SU-DHL-6 (cell line): Measurements from ENCODE around the gene CCL1.

Experiments
- EZH2phosphoT487 ChIP-seq: fragments of 200-600 bp; sonication (generic), shearing (Covaris generic); conservative IDR thresholded peaks from 2 replicates; pipeline ENCODE4 v1.6.1; 2018; ENCODE audit warnings: mild to moderate bottlenecking, antibody characterized with exemption, low read length, moderate library complexity, mixed read lengths
- TF ChIP-seq, protein P1 (sequence below): fragments of 200-600 bp; sonication (generic); IDR thresholded peaks from one replicate; pipeline ENCODE4 v1.5.1; 2017; ENCODE audit warnings: antibody characterized with exemption, mild to moderate bottlenecking, low read length, moderate library complexity; ENCODE audit not compliant: insufficient read depth, poor library complexity, severe bottlenecking

DNA sequence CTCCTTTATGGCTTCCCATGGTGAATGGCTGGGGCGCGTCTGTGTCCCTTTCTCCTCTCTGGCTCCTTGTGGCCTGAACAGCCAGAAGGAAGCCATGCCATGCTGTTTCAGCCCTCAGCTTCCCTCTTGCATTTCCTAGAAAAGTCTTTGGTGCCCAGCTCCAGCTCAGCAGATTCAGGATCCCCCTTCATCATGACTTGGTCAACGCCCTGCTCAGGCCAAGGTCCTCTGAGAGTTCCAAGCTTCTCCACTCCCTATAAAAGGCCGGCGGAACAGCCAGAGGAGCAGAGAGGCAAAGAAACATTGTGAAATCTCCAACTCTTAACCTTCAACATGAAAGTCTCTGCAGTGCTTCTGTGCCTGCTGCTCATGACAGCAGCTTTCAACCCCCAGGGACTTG, 6.8 kb downstream of the CCL1 start, which contains the start of gene CCL13:
- no peak for TF ChIP-seq EZH2phosphoT487
- TF ChIP-seq, protein P1, sequence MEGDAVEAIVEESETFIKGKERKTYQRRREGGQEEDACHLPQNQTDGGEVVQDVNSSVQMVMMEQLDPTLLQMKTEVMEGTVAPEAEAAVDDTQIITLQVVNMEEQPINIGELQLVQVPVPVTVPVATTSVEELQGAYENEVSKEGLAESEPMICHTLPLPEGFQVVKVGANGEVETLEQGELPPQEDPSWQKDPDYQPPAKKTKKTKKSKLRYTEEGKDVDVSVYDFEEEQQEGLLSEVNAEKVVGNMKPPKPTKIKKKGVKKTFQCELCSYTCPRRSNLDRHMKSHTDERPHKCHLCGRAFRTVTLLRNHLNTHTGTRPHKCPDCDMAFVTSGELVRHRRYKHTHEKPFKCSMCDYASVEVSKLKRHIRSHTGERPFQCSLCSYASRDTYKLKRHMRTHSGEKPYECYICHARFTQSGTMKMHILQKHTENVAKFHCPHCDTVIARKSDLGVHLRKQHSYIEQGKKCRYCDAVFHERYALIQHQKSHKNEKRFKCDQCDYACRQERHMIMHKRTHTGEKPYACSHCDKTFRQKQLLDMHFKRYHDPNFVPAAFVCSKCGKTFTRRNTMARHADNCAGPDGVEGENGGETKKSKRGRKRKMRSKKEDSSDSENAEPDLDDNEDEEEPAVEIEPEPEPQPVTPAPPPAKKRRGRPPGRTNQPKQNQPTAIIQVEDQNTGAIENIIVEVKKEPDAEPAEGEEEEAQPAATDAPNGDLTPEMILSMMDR: no peak
